HG03378 (cell line): ENCODE measurements around the gene DDX24.
A peak's percentile ranks its signal among the peaks of the same experiment; 100 is the strongest.

Experiments
- ATAC-seq: cut with Tn5 transposase; IDR thresholded peaks from one replicate; pipeline ENCODE4 v1.9.1; 2021; ENCODE audit warnings: mild to moderate bottlenecking, moderate library complexity; ENCODE audit not compliant: unreplicated experiment

DDX24 gene

GRCh38 chr14:94049625-94050023 lies 31.4 kb downstream of the DDX24 start:
- ATAC-seq, result no peak

- no peak for ATAC-seq
Measured at GRCh38 chr14:94048691-94049624, 32.0 kb downstream of the DDX24 start.

- no peak for ATAC-seq
Measured at GRCh38 chr14:94047581-94047980, 33.4 kb downstream of the DDX24 start.

GRCh38 chr14:94046696-94047250 lies 34.2 kb downstream of the DDX24 start:
- no peak for ATAC-seq

- no peak for ATAC-seq
Measured at GRCh38 chr14:94045563-94046345, 35.2 kb downstream of the DDX24 start.

GRCh38 chr14:94045101-94045500 lies 35.9 kb downstream of the DDX24 start:
- ATAC-seq, result no peak

- no peak for ATAC-seq
Measured at GRCh38 chr14:94044476-94045091, 36.4 kb downstream of the DDX24 start.

- no peak for ATAC-seq
Measured at GRCh38 chr14:94043756-94044475, 37.1 kb downstream of the DDX24 start.

- ATAC-seq, result no peak
Measured at GRCh38 chr14:94043111-94043755, 37.8 kb downstream of the DDX24 start.

- ATAC-seq, result no peak
Measured at GRCh38 chr14:94042433-94043091, 38.4 kb downstream of the DDX24 start.

- no peak for ATAC-seq
Measured at GRCh38 chr14:94041551-94042346, 39.3 kb downstream of the DDX24 start.

GRCh38 chr14:94040796-94041195 lies 40.2 kb downstream of the DDX24 start:
- no peak for ATAC-seq

GRCh38 chr14:94040247-94040646 lies 40.8 kb downstream of the DDX24 start:
- ATAC-seq, result no peak

GRCh38 chr14:94038921-94039629 lies 41.9 kb downstream of the DDX24 start:
- no peak for ATAC-seq

GRCh38 chr14:94038510-94038909 lies 42.5 kb downstream of the DDX24 start:
- no peak for ATAC-seq

GRCh38 chr14:94037954-94038353 lies 43.0 kb downstream of the DDX24 start:
- ATAC-seq, result no peak

- peak; percentile 74 for ATAC-seq
Measured at GRCh38 chr14:94036313-94037167, 44.5 kb downstream of the DDX24 start.
